Measurements from ENCODE around the gene AKT2. TPM values are rescaled to one million over a fixed set of nuclear protein-coding genes. Genes with fewer than 3 reads are reported as not detected.

Gene AKT2
- total RNA-seq, 1 experiment from 2014 or later: 150 TPM

DNA sequence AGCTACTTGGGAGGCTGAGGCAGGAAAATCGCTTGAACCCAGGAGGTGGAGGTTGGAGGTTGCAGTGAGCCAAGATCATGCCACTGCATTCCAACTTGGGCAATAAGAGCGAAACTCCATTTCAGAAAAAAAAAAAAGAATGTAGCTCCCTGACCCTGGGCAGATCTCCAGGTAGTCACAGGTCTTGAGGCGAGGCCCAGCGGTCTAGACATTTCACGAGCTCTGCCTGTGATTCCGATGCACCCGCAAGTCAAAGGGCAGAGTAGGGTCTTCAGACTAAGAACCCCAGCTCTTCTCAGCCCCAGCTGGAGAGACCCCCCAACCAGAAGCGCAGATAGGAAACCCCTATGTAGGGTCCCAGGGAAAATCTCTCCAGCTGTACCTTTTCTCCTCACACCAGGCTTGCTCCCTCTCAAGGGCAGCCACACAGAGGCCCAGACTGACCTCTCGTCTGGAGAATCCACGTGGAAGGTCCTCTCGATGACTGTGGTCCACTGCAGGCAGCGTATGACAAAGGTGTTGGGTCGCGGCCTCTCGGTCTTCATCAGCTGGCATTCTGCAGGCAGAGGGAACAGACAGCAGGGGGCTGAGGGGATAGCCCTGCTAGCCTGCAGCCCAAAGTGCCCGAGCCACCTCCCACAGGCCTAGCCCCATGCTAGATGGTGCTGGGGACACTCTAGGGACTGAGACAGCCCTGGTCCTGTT is 30.3 kb downstream of the AKT2 start:
- no peaks in the 10 kb centered on the region for H3K9me3 ChIP-seq (ENCODE audit: control insufficient read depth, low read depth, low read length)
- no peak overlapping the region for H2BK15ac ChIP-seq (ENCODE audit: low read depth, low read length)
- H2AFZ ChIP-seq (ENCODE audit: low read length): no peak overlapping the region
- no peak overlapping the region for H3K23ac ChIP-seq (ENCODE audit: insufficient read length, low read depth, low read length)
- Mint-ChIP-seq H3K4me3 (no peak overlapping the region; a peak in 1 of 5 replicates), H3K27ac (peak overlapping the region in 1 of 3 experiments; percentile 23; a peak in 1 of 7 replicates), H3K27me3 (ENCODE audit: low read depth) (no peaks in the 10 kb centered on the region), H3K36me3 (ENCODE audit: insufficient read depth in 1 of 3, low read depth in 3 of 3) (peaks cover 19 to 51% (median 41%) of the 10 kb centered on the region in 3 experiments), H3K9me3 (no peaks in the 10 kb centered on the region), H3K4me1 (peaks cover 16 to 19% of the 10 kb centered on the region in 2 experiments)
- no peak overlapping the region for H2AK5ac ChIP-seq (ENCODE audit: insufficient read length, low read length)
- no peaks in the 10 kb centered on the region for H3K27me3 ChIP-seq (ENCODE audit: insufficient read depth, low read length)
- H3K9ac ChIP-seq (ENCODE audit: extremely low read depth, insufficient read length, low read length): no peak overlapping the region
- no peak overlapping the region for H2BK120ac ChIP-seq (ENCODE audit: low read depth, low read length, poor library complexity, severe bottlenecking)
- H4K5ac ChIP-seq (ENCODE audit: insufficient read length, low read depth, low read length): no peak overlapping the region
- no peaks in the 10 kb centered on the region for H3K79me2 ChIP-seq (ENCODE audit: insufficient read depth, low read length)
- no peak overlapping the region for H3K56ac ChIP-seq (ENCODE audit: insufficient read length, low read depth, low read length)
- H2BK20ac ChIP-seq (ENCODE audit: low read depth, low read length, poor library complexity, severe bottlenecking): no peak overlapping the region
- WGBS (ENCODE audit: extremely low coverage, insufficient read length, low lambda C conversion rate): no CpG with 5 or more reads among the region's 16 CpGs
- no peak overlapping the region for H4K91ac ChIP-seq (ENCODE audit: insufficient read length, low read depth, low read length)
- H3K79me1 ChIP-seq (ENCODE audit: insufficient read depth, low read depth, low read length, poor library complexity, severe bottlenecking): no peaks in the 10 kb centered on the region
- no peak overlapping the region for H3K4ac ChIP-seq (ENCODE audit: low read depth, low read length)
- peaks cover 2% of the 10 kb centered on the region for H4K20me1 ChIP-seq (ENCODE audit: control insufficient read depth, insufficient read depth, insufficient read length)
- no peak overlapping the region for H3K4me2 ChIP-seq (ENCODE audit: insufficient read depth, insufficient read length, low read length)
- H3K18ac ChIP-seq (ENCODE audit: insufficient read length, low read depth, low read length): no peak overlapping the region
- H3T11ph ChIP-seq (ENCODE audit: low read length): no peak overlapping the region
- H3K4me1 ChIP-seq (ENCODE audit: insufficient read depth, low read length): peaks cover 2% of the 10 kb centered on the region; the same call in 1 of the 2 replicates
- H4K8ac ChIP-seq (replicated peaks; ENCODE audit: insufficient read length, low read depth, low read length): no peak overlapping the region
- no peak for DNase-seq
- no peak overlapping the region for H3K14ac ChIP-seq (ENCODE audit: insufficient read depth, low read length)
- H3K27ac ChIP-seq (ENCODE audit: insufficient read length, low read depth, low read length): no peak overlapping the region
- no peak overlapping the region for H2BK5ac ChIP-seq (ENCODE audit: insufficient read length, low read length)
- no peaks in the 10 kb centered on the region for H3K23me2 ChIP-seq (ENCODE audit: insufficient read length, low read depth, low read length, poor library complexity, severe bottlenecking)
- TF ChIP-seq, protein P1, sequence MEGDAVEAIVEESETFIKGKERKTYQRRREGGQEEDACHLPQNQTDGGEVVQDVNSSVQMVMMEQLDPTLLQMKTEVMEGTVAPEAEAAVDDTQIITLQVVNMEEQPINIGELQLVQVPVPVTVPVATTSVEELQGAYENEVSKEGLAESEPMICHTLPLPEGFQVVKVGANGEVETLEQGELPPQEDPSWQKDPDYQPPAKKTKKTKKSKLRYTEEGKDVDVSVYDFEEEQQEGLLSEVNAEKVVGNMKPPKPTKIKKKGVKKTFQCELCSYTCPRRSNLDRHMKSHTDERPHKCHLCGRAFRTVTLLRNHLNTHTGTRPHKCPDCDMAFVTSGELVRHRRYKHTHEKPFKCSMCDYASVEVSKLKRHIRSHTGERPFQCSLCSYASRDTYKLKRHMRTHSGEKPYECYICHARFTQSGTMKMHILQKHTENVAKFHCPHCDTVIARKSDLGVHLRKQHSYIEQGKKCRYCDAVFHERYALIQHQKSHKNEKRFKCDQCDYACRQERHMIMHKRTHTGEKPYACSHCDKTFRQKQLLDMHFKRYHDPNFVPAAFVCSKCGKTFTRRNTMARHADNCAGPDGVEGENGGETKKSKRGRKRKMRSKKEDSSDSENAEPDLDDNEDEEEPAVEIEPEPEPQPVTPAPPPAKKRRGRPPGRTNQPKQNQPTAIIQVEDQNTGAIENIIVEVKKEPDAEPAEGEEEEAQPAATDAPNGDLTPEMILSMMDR (conservative IDR thresholded peaks at IDR 0.05): no peak
- H2BK12ac ChIP-seq (ENCODE audit: insufficient read length, low read depth, low read length): no peak overlapping the region
